ELF-1 (cell line): ENCODE data around the gene APBA3.
A peak's percentile ranks its signal among the peaks of the same experiment; 100 is the strongest.

Source experiments
- DNase-seq: peaks from one replicate; pipeline ENCODE4 v3.0.0-alpha.2; 2016; ENCODE audit warnings: low read depth, low spot score

APBA3 gene

GRCh38 chr19:3720349-3720917 is 41.1 kb downstream of the APBA3 start:
- peak; percentile 74 for DNase-seq

- no peak for DNase-seq
Measured at GRCh38 chr19:3719868-3720267, 41.6 kb downstream of the APBA3 start.

- no peak for DNase-seq
Measured at GRCh38 chr19:3716147-3716668, 45.3 kb downstream of the APBA3 start.

- DNase-seq: peak; percentile 42
Measured at GRCh38 chr19:3712663-3713611, 48.6 kb downstream of the APBA3 start.

GRCh38 chr19:3710265-3710812 is 51.2 kb downstream of the APBA3 start:
- DNase-seq: peak; percentile 63

GRCh38 chr19:3708207-3708931 is 53.1 kb downstream of the APBA3 start, which contains the start of gene TJP3:
Gene TJP3, plus strand, starts transcription at chr19:3708384. Its CDS starts 20,049 bp downstream, at chr19:3728433.
- DNase-seq: no peak

GRCh38 chr19:3707868-3708206 is 53.7 kb downstream of the APBA3 start:
- DNase-seq: no peak

- no peak for DNase-seq
Measured at GRCh38 chr19:3701200-3701599, 60.3 kb downstream of the APBA3 start.
